Activated CD4-positive, alpha-beta T cell treated with anti-CD3 and anti-CD28 coated beads for 1 hour (primary cell): Measurements from ENCODE around the gene SLC25A36.
"Not testable (repeated sequence)": the region's sequence is repeated elsewhere in the genome, so short reads cannot be mapped to it uniquely, and the experiment has no call there.

Experiments used
- DNase-seq: peaks from one replicate; pipeline ENCODE4 v3.0.0-alpha.2; 2020

The SLC25A36 gene

DNA sequence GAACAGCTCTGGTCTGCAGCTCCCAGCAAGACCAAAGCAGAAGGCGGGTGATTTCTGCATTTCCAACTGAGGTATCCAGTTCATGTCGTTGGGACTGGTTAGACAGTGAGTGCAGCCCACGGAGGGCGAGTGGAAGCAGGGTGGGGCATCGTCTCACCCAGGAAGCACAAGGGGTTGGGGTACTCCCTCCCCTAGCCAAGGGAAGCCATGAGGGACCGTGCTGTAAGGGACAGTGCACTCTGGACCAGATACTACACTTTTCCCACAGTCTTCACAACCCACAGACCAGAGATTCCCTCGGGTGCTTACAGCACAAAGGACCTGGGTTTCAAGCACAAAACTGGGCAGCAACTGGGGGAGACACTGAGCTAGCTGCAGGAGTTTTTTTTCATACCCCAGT, 8.5 kb upstream of the SLC25A36 start:
- DNase-seq = no peak

DNA sequence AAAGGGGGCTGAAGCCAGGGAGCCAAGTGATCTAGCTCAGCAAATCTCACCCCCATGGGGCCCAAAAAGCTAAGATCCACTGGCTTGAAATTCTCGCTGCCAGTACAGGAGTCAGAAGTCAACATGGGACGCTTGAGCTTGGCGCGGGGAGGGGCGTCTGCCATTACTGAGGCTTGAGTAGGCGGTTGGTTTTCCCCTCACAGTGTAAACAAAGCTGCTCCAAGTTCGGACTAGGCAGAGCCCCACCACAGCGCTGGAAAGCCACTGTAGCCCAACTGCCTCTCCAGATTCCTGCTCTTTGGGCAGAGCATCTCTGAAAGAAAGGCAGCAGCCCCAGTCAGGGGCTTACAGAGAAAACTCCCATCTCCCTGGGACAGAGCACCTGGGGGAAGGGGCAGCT, 8.1 kb upstream of the SLC25A36 start:
- no peak for DNase-seq

DNA sequence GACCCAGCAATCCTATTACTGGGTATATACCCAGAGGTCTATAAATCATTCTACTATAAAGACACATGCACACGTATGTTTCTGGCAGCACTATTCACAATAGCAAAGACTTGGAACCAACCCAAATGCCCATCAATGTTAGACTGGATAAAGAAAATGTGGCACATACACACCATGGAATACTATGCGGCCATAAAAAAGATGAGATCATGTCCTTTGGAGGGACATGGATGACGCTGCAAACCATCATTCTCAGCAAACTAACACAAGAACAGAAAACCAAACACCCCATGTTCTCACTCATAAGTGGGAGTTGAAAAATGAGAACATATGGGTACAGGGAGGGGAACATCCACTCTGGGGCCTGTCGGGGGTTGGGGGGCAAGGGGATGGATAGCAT, 2.3 kb upstream of the SLC25A36 start:
- not testable (repeated sequence) for DNase-seq

DNA sequence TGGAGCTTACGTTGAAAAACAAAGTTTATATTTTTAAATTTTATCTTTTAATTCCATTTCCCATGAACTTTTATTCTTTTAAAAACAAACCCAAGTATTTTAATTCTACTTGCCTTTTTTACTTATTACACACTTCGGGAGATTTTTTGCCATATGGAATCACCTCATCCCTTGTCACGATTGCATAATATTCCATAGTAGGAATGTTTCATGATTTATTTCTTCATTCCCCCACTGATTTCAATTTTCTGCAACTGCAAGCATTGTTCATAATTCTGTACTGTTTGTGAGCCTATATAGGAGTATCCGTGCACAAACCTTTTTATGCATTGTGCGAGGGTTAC, 574 bp upstream of the SLC25A36 start:
- DNase-seq = no peak

DNA sequence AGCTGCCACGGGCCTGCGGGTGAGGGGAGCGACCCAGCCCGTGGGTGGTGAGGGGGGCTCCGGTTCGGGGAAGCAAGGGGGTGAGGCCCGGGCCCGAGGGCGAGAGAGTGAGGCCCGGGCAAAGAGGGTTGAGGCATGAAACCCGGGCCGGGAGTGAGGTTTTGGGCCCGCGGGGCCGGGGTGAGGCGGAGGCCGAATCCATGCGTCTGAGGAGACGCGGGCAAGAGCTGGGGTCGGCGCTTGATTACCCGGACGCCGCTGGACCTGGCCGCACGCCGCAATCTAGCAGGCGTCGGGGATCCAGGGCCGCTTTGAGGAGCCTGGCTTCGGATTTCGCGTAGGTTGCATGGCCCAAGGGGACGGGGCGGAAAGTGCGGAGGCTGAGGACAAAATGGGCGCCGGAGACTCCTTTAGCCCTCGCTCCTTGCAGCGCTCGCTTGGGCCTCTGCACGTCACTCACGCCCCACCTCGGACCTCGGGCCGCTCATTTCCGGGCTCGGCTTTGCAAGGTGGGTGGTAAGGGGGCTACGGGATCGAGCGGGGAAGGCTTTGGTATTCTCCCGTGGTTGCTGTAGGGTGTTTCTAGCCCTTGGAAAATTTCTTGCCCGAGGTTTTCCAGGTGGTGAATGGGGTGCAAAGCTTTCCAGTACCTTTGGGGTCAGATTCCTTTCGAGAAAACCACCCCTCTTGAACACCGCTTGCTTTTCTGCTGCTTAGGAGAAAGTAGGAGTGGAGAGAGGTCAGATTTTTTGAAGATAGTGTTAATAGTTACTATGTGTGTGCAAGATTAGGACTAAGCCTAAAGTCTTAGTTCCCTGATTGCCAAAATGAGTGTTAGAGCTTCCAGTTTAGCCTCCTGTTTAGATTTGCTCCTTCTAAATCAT, 827 bp downstream of the SLC25A36 start:
- no peak for DNase-seq

DNA sequence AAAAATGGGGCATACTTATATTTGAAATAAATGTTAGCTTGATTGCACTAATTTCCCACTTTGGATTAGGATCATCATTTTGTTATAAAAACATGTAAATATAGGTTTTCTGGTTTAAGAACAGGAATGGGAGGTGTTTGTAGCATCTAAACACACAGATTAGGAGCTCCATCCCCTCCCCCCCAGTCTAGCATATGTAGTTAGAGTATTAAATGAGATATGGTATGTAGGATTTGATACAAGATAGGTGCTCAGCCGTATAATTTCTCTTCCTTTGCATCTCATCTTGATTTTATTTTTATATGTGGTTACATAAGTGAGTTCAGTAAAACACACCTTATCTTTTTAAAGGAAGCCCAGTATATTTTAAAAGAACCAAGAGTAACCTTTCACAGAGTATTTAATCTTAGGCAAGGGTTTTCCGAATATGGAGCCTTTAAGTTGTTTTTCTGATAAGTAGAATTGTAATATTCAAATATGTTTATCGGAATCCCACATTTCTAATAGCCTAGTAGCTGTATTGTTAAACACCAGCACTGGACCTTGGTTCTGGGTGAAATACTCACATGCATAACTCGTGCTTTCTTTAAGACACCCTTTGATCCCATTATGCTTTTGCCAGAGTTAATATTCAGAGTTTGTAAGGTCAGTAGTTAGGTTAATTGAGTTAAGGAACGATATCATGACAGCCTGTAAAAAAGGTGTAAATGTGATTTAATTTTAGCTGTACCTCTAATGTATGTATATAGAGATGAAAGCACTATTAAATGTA, 2.3 kb downstream of the SLC25A36 start:
- DNase-seq = no peak

DNA sequence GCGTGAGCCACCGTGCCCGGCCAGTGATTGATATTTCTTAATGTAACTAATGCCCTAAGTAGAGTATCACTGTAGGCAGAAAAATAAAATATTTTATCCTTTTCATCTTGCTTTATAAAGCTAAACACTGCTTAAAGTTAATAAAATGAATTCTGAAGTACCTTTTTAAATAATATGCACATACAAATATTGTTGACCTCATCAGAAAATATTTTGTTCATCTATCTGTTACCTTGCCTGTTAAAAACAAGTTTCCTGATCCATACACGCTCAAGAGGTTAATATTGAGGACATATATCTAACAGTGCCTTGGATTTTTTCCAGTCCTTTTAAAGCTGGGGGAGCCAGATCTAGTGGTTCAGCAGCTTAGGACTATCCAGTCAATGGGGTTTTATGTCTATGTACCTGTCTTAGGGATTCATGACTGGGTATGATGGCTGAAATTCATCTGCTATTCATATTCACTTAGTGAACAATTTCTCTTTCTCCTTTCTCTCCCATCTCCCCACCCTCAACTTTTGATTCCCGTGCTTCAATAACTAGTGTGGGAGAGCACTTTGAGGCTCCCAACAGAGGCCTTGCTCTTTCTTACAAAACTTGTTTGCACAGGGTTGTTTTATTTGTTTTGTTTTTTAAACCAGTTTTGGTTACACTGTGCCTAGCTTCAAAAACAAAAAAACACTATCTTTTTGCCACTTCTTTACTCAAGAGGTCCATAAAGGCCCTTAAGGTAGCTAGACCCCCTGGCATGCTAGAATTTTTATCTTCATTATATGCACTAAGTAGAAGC, 7.0 kb downstream of the SLC25A36 start:
- DNase-seq = no peak

DNA sequence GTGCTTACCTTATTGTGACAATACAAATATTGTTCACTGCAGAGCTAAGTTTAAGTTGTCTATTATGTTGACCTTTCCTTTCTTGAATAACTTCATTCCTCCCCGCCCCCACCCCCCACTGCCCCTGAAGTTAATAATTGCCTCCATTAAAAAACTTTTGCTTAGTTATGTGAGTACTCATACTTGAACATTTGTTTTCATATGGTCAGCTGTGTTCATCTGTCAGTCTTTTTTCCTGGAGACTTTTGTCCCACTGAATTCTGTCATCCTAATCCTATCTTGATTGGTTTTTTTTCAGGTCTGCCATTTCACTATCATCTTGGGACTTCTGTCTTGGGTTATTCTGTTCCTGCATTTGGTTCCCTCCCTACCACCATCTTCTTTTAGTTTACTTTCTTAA, 8.5 kb downstream of the SLC25A36 start:
- DNase-seq = no peak

DNA sequence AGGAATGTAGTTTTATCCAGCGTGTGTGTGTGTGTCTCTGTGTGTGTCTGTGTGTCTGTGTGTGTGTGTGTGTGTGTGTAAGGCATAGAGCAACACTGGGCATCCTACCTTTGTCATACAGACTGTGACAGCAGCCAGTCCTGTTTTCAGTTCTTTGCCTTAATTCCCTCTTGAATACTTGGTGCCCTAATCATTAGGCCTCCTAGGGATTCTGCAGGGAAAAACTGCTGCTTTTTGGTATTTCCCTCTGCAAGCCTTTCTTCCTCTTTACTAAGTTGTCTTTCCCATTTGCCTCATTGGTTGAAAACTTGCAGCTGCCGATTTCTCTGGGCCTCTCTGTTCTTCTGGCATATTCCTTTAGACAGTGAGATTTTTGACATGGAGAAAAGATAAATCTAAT, 9.2 kb downstream of the SLC25A36 start:
- DNase-seq = no peak

DNA sequence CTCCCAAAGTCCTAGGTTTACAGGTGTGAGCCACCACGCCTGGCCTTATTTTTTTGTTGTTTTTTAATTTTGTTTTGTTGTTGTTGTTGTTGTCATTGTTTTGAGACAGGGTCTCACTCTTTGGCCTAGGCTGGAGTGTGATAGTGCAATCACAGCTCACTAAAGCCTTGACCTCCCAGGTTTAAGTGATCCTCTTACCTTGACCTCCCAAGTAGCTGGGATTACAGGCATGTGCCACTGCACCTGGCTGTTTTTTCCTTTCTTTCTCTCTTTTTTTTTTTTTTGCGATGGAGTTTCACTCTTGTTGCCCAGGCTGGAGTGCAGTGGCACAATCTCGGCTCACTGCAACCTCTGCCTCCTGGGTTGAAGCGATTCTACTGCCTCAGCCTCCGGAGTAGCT, 10.1 kb downstream of the SLC25A36 start:
- not testable (repeated sequence) for DNase-seq

DNA sequence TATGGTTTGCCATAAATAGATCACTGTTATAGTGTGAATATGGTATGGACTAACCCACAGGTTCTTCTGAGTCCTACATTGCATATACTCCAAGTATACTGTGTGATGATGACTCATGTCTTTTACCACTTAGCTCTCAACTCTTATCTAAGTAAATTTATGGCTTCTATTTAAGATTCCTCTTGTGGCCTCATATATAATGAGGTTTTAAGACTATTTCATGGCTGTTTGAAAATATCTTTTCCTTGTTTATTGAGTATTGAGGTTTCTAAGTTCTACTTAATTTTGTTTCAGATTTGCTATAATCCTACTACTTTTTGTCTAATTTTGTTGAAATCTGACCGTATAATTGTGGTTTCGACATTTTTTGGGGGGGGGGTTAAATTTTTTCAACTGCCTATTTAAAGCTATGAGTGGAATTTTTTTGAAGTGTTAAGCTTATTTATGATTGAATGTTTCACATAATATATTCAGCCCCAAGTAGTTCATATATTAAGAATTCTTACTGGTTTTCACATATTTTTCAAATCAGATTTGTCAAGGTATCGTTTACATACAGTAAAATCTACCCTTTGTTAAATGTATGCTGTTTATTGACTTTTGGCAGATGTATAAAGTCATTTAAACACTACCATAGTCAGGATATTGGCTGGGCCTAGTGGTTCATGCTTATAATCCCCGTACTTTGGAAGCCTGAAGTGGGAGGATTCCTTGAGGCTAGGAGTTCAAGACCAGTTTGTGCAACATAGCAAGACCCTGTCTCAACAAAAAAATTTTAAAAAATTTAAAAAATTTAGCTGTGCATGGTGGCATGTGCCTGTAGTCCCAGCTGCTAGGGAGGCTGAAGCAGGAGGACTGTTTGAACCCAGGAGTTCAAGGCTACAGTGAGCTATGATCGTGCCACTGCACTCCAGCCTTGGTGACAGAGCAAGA, 11.7 kb downstream of the SLC25A36 start:
- DNase-seq = no peak

DNA sequence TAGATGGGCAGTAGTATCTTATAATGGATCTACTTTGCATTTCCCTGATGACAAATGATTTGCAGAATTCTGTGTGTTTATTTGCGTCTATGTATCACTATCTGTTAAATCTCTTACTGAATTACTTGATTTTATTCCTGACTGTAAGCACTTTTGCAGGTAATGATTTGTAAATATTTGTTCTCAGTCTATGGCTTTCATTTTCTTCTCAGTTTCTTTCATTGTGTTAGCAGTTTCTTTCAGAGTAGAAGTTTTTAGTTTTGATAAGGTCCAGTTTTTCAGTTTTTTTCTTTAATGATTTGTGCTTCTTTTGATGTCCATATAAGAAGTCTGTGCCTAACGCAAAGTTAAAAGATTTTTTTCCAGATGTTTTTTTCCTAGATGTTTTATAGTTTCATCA, 12.9 kb downstream of the SLC25A36 start:
- no peak for DNase-seq

DNA sequence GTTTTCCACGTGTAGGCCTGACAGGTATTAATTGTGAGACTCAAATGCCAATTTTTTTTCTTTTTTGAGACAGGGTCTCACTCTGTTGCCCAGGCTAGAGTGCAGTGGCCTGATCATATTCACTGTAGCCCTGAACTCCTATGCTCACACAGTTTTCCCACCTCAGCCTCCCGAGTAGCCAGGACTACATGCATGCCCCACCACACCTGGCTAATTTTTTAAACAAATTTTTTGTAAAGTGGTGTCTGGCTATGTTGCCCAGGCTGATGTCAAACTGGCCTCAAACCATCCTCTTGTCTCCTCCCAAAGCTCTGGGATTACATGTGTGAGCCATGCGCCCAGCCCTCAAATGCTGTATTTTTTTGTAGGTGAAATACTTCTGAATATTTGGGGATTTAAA, 14.0 kb downstream of the SLC25A36 start:
- DNase-seq = no peak

DNA sequence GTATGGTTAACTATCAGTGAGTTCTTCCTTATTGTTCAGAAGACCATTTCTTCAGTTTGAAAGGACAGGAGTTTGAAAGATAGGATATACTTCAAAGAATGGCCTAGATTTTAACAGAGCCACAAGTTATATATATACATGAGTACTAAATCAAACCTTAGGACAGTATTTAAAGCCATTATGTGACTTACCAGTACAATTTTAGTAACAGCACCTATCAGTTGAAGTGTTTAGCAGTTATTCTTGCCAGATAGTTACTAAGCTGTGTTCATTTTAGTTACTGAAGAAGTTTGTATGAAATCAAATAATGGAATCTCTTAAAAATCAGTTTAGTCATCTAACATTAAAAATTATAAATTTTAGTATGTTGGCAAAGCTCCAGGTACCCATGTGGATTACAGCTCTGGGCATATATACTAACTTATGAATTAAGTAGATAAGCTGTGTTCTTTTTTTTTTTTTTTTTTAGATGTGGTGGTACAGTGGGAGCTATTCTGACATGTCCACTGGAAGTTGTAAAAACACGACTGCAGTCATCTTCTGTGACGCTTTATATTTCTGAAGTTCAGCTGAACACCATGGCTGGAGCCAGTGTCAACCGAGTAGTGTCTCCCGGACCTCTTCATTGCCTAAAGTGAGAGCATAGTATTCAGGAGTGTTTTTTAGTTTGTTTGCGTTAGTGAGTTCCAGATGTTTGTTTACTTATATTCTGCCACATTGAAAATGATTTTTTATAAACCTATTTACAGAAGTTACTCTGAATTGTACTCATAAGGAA, 14.6 kb downstream of the SLC25A36 start:
- no peak for DNase-seq

DNA sequence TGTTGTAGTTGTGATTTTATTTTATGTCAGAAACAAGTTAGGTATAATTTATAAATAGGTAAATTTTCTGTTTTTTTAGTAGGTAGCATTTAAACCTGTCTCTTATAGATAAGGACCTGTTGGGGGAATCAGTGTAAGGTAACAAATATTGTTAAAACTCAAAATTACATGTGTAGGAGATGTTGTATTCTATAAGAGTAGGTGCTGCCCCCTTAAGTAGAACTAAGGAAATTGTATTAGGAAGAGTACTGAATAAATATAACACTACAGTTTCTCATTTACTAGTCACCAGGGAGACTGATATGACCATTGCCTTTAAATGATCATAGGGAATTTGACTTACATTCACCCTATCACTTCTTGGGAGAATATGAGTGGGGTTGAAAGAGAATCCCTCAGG, 31.2 kb downstream of the SLC25A36 start:
- DNase-seq = no peak

DNA sequence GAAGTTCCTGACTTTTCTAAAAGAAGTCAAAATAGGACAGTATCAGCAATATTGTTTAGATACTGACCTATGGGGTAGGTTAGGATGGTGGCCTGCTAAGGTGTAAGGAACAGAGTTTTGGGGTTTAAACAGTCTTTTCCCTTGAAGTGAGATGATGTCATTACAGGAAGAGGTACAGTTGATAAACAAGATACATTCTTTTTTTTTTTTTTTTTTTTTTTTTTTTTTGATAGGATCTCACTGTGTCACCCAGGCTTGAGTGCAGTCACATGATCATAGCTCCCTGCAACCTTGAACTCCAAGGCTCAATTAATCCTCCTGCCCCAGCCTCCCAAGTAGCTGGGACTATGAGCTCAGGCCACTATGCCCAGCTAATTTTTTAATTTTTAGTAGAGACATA, 33.3 kb downstream of the SLC25A36 start:
- no peak for DNase-seq

DNA sequence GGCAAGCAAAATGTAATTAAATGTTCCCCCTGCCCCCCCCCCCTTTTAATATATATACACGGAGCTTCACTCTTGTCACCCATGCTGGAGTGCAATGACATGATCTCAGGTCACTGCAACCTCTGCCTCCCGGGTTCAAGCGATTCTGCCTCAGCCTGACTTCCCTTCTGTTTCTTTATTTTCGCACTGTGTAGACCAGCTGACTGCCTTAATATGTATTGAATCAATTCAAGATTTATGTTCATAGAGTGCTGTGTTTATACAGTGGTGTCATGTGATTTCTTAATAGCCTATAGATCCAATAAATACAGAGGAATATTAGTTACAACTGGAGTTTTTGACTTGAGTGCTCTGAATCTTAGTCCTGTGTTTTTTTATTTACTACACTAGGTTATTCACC, 39.0 kb downstream of the SLC25A36 start:
- no peak for DNase-seq

DNA sequence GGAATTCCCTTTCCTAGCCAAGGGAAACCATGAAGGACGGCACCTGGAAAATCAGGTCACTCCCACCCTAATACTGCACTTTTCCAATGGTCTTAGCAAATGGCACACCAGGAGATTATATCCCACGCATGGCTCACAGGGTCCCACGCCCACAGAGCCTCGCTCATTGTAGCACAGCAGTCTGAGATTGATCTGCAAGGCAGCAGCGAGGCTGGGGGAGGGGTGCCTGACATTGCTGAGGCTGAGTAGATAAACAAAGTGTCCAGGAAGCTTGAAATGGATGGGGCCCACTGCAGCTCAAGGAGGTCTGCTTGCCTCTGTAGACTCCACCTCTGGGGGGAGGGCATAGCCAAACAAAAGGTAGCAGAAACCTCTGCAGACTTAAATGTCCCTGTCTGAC, 46.2 kb downstream of the SLC25A36 start:
- not testable (repeated sequence) for DNase-seq

DNA sequence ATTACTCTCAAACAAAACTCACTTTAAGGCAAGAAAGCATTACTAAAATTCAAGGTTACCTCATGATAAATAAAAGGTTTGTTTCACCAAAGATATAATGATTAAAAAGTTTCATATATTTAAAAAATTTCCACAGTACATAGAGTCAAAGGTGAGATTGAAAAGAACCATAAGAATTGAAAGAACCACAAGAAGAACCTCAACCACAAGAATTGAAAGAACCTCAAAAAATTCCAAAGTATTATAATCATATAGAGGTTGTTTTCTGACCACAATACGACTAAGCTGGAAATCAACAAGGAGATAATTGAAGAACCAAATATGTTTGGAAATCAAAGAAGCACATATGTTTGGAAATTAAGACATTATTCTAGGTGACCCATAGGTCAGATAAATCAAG, 52.7 kb downstream of the SLC25A36 start:
- DNase-seq = no peak

DNA sequence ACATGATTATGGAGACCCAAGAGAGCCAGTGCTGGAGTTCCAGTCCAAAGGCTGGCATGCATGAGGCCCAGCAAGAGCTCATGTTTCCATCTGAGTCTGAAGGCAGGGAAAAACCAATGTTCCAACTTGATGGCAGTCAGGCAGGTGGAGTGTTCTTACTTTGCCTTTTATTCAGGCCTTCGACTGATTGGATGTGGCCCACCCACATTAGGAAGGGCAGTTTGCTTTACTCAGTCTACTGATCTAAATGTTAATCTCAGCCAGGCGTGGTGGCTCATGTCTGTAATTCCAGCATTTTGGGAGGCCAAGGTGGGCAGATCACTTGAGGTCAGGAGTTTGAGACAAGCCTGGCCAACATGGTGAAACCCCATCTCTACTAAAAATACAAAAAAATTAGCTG, 53.2 kb downstream of the SLC25A36 start:
- DNase-seq = not testable (repeated sequence)

DNA sequence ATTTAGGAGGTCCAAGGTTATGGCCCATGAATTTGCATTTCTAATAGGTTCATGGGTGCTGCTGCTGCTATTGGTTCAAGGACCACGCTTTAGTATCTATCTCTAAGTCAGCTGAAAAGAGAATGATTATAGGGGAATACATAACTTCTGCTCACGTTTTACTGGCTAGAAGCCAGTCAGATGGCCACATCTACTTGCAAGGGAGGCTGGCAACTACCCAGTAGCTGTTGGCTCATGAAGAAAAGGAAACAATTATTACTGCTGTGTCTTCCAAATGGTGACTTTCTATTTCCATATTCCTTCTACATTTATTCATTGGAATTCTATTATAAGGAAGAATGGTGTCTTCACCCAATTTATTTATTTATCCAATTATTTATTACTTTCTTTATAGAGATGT, 54.2 kb downstream of the SLC25A36 start:
- DNase-seq = no peak
